Hepatocyte (in vitro differentiated cells): ENCODE data around the gene ZDHHC5. TPM values are rescaled to one million over a fixed set of nuclear protein-coding genes. Genes with fewer than 3 reads are reported as not detected.

Experiments used
- DNase-seq: peaks from one replicate; pipeline ENCODE4 v3.0.0-alpha.2; 2016; ENCODE audit warnings: low spot score
- H2AFZ ChIP-seq: fragments of 200-600 bp; sonication (generic); 2 replicates; pipeline ENCODE4 v1.6.0; 2016; ENCODE audit warnings: antibody characterized with exemption, mild to moderate bottlenecking
- H3K27ac ChIP-seq: fragments of 200-600 bp; sonication (generic); 2 replicates; pipeline ENCODE4 v1.5.1; 2016; ENCODE audit warnings: mild to moderate bottlenecking
- H3K27me3 ChIP-seq: fragments of 200-600 bp; sonication (generic); 2 replicates; pipeline ENCODE4 v1.6.1; 2016
- H3K36me3 ChIP-seq: fragments of 200-600 bp; sonication (generic); replicated peaks from 2 replicates; pipeline ENCODE4 v1.5.1; 2016; ENCODE audit warnings: low read depth; ENCODE audit not compliant: insufficient read depth
- H3K4me1 ChIP-seq: fragments of 200-600 bp; sonication (generic); 2 replicates; pipeline ENCODE4 v1.5.1; 2016; ENCODE audit warnings: mild to moderate bottlenecking, moderate library complexity; ENCODE audit not compliant: insufficient read depth
- H3K4me2 ChIP-seq: fragments of 200-600 bp; sonication (generic); 2 replicates; pipeline ENCODE4 v1.6.0; 2016
- H3K4me3 ChIP-seq: fragments of 200-600 bp; sonication (generic); 2 replicates; pipeline ENCODE4 v1.5.1; 2016; ENCODE audit warnings: mild to moderate bottlenecking
- H3K79me2 ChIP-seq: fragments of 200-600 bp; sonication (generic); 2 replicates; pipeline ENCODE4 v1.6.0; 2017; ENCODE audit warnings: mild to moderate bottlenecking
- H3K9me2 ChIP-seq: fragments of 200-600 bp; sonication (generic); replicated peaks from 2 replicates; pipeline ENCODE4 v1.6.0; 2017; ENCODE audit warnings: mild to moderate bottlenecking; ENCODE audit not compliant: insufficient read depth
- H3K9me3 ChIP-seq: fragments of 200-600 bp; sonication (generic); 2 replicates; pipeline ENCODE4 v1.5.1; 2016; ENCODE audit warnings: low read depth, mild to moderate bottlenecking
- H4K20me1 ChIP-seq: fragments of 200-600 bp; sonication (generic); 2 replicates; pipeline ENCODE4 v1.6.0; 2016; ENCODE audit warnings: mild to moderate bottlenecking; ENCODE audit not compliant: insufficient read depth, poor library complexity, severe bottlenecking
- EZH2 ChIP-seq: fragments of 200-600 bp; sonication (generic); IDR thresholded peaks from 2 replicates; pipeline ENCODE4 v1.6.1; 2016; ENCODE audit warnings: antibody characterized with exemption, mild to moderate bottlenecking, borderline replicate concordance
- EZH2phosphoT487 ChIP-seq: fragments of 200-600 bp; sonication (generic); IDR thresholded peaks from one replicate; pipeline ENCODE4 v1.6.1; 2018; ENCODE audit warnings: antibody characterized with exemption, mild to moderate bottlenecking, low read depth, moderate library complexity; ENCODE audit not compliant: unreplicated experiment, severe bottlenecking
- WGBS: methylation state at CpG from one replicate; pipeline ENCODE4 v1.1.6; 2016; ENCODE audit warnings: low lambda C conversion rate; ENCODE audit errors: missing lambda C conversion rate; 5-methylcytosine and 5-hydroxymethylcytosine counted together
- polyA plus RNA-seq: library from polyadenylated mRNA; unstranded; fragments of >200 nt; fragmentation: Nextera tagmentation; extraction: Ambion mirVana; gene quantifications from 2 replicates; pipeline ENCODE4 v1.2.1, GENCODE V29; 2016
- total RNA-seq: library from RNA; depleted of rRNA; stranded (reverse); fragments of >200 nt; gene quantifications from 2 replicates; pipeline ENCODE4 v1.2.3, GENCODE V29; 2014
- TF ChIP-seq, protein P1 (sequence below): fragments of 200-600 bp; sonication (generic); IDR thresholded peaks from 2 replicates; pipeline ENCODE4 v1.5.1; 2016; ENCODE audit warnings: antibody characterized with exemption, mild to moderate bottlenecking; ENCODE audit not compliant: poor library complexity

The ZDHHC5 gene
- total and polyA plus RNA-seq, 2 experiments from 2014 or later, result 41.3 to 42.3 TPM

DNA sequence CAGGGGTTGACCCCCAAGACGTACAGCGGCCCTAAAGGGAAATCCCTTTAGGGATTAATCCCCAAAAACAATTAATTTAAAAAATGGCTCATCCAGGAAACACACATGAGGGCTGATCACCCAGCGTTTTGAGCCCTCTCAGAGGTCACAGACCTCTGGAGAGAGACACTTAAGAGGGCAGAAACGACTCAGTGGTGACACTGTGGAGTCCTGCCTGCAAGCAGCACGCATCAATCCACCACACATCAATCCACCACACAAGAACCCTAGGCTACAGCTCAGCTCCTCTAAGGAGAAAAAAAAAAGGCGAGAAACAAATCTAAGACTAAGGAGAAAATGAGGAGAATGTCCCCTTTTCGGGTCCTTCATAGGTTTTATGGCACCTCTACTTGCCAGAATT is 60.9 kb downstream of the ZDHHC5 start:
- no peak overlapping the region for H3K4me2 ChIP-seq
- H3K4me1 ChIP-seq, result no peaks in the 10 kb centered on the region
- peaks cover 83% of the 10 kb centered on the region for H3K79me2 ChIP-seq
- 83% methylated on average over 7 of the region's 7 CpGs for WGBS
- TF ChIP-seq EZH2phosphoT487 (no peak), EZH2 (no peak)
- TF ChIP-seq, protein P1, sequence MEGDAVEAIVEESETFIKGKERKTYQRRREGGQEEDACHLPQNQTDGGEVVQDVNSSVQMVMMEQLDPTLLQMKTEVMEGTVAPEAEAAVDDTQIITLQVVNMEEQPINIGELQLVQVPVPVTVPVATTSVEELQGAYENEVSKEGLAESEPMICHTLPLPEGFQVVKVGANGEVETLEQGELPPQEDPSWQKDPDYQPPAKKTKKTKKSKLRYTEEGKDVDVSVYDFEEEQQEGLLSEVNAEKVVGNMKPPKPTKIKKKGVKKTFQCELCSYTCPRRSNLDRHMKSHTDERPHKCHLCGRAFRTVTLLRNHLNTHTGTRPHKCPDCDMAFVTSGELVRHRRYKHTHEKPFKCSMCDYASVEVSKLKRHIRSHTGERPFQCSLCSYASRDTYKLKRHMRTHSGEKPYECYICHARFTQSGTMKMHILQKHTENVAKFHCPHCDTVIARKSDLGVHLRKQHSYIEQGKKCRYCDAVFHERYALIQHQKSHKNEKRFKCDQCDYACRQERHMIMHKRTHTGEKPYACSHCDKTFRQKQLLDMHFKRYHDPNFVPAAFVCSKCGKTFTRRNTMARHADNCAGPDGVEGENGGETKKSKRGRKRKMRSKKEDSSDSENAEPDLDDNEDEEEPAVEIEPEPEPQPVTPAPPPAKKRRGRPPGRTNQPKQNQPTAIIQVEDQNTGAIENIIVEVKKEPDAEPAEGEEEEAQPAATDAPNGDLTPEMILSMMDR, result no peak
- no peak for DNase-seq
- no peak overlapping the region for H3K27ac ChIP-seq
- H3K27me3 ChIP-seq, result no peaks in the 10 kb centered on the region
- H4K20me1 ChIP-seq, result peaks cover 3% of the 10 kb centered on the region
- H3K9me2 ChIP-seq, result no peaks in the 10 kb centered on the region
- no peak overlapping the region for H3K4me3 ChIP-seq
- no peak overlapping the region for H2AFZ ChIP-seq
- no peaks in the 10 kb centered on the region for H3K36me3 ChIP-seq
- H3K9me3 ChIP-seq, result no peaks in the 10 kb centered on the region

DNA sequence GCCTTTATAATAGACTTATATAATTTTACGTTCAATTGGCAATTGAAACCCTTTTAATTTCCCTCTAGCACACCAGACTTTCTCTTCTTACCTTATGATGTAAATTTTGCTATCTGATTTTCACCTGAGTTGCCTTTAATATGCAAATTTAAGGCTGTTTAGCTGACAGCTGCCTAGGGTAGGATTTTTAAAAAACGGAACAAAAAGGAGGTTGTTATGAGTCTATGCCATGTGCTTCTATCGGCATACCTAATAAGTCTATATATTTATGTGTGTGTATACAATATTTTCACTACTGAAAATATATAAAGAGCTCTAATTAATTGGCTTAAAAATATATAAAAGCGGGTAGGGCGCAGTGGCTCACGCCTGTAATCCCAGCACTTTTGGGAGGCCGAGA is 61.6 kb downstream of the ZDHHC5 start:
- Histone ChIP-seq H4K20me1 (no peaks in the 10 kb centered on the region), H3K4me3 (no peak overlapping the region), H3K27ac (no peak overlapping the region), H3K9me3 (no peaks in the 10 kb centered on the region), H2AFZ (no peak overlapping the region), H3K79me2 (peaks cover 82% of the 10 kb centered on the region), H3K4me1 (no peaks in the 10 kb centered on the region), H3K27me3 (no peaks in the 10 kb centered on the region), H3K36me3 (no peaks in the 10 kb centered on the region), H3K4me2 (no peak overlapping the region), H3K9me2 (no peaks in the 10 kb centered on the region)
- no peak for TF ChIP-seq EZH2phosphoT487
- TF ChIP-seq EZH2, result no peak
- TF ChIP-seq, protein P1, result no peak
- no peak for DNase-seq
- 94% methylated on average over 7 of the region's 7 CpGs for WGBS

DNA sequence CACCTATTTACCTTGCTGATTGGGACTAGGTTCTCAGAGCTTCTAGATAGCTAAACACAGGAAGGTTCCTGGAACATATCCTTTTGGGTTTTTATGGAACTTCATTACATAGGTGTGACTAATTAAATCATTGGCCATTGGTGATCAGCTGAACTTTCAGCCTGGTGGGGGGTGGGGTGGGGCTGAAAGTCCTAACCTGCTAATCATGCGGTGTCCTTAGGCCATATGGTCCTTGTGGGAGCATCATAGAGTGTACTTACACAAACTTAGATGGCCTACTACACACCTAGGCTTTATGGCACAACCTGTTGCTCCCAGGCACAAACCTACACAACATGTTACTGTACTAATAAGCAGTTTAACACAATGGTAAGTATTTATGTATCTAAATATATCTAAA is 64.7 kb downstream of the ZDHHC5 start:
- H3K36me3 ChIP-seq, result no peaks in the 10 kb centered on the region
- no peak overlapping the region for H2AFZ ChIP-seq
- peaks cover 73% of the 10 kb centered on the region for H3K79me2 ChIP-seq
- H4K20me1 ChIP-seq, result no peaks in the 10 kb centered on the region
- no peaks in the 10 kb centered on the region for H3K9me3 ChIP-seq
- no peaks in the 10 kb centered on the region for H3K9me2 ChIP-seq
- no peak overlapping the region for H3K4me3 ChIP-seq
- H3K4me1 ChIP-seq, result peaks cover 5% of the 10 kb centered on the region
- no peak overlapping the region for H3K4me2 ChIP-seq
- TF ChIP-seq EZH2 (no peak), EZH2phosphoT487 (no peak)
- TF ChIP-seq, protein P1, result no peak
- no peak overlapping the region for H3K27ac ChIP-seq
- WGBS, result 100% methylated on average over 1 of the region's 1 CpG
- DNase-seq, result no peak
- no peaks in the 10 kb centered on the region for H3K27me3 ChIP-seq
